NCI-H146 treated with DMSO at 0.1 percent for 48 hours (cell line): ENCODE data around the gene DCP2.

Experiments
- DNase-seq: peaks from one replicate; lab custom pipeline; 2025; ENCODE audit not compliant: unreplicated experiment; lab: John Stamatoyannopoulos, UW

Gene DCP2

DNA sequence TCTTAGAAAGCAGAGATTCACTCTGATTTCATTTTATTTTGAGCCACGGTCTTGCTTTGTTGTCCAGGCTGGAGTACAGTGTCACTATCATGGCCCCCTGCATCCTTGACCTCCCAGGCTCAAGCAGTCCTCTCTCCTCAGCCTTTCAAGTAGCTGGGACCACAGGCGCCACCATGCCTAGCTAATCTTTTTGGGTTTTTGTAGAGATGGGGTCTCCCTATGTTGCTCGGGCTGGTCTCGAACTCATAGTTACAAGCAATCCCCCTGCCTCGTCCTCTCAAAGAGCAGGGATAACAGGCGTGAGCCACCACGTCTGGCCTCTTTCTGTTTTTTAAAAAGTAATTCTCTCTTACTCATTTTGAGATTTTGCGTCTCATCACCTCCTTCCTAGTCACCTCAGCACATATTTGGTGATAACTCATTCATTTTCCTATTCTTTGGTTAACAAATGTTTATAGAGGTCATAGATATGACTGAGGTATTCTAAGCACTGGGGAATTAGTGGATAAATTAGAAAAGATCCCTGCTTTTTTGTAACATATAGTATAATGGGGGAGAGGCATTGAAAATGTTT lies 10.8 kb upstream of the DCP2 start:
- no peak for DNase-seq

DNA sequence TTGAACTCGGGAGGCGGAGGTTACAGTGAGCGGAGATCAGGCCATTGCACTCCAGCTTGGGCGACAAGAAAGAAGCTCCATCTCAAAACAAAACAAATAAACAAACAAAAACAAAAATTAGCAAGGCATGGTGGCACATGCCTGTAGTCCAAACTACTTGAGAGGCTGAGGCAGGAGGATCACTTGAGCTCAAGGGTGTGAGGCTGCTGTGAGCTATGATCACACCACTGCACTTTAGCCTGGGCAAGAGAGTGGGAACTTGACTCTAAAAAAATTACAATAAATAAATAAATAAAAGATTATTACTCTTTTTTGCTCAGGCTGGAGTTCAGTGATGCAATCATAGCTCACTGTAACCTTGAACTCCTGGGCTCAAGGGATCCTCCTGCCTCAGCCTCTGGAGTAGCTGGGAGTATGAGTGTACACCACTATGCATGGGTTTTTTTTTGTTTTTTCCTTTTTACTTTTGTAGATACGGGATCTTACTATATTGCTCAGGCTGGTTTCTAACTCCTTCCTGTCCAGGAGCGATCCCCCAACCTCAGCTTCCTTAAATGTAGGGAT lies 9.0 kb upstream of the DCP2 start:
- no peak for DNase-seq

DNA sequence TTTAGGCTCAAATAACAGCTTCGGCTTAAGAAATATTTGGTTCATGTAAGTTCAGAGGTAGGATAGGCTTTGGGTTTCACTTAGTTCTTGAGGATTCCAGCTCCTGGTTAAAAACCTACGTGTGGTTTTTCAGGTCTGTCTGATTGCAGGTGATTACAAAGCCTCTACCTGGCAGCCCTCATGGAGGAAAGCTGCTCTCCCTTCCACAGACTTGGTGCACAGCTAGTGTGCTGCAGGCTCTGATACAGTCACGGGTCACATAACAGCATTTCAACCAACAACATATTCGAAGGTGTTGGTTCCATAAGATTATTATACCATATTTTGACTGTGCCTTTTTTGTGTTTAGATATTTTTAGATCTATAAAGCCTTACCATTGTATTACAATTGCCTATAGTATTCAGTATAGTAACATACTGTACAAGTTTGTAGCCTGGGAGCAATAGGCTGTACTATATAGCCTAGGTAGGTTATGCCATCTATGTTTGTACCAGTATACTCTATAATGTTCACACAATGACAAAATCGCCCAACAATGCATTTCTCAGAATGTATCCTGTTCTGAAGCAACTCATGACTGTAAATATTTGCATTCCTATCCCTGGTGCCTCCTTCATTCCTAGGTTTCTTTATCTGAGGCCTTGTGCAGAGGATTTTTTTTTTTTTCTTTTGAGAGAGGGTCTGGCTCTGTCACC lies 8.0 kb upstream of the DCP2 start:
- no peak for DNase-seq

DNA sequence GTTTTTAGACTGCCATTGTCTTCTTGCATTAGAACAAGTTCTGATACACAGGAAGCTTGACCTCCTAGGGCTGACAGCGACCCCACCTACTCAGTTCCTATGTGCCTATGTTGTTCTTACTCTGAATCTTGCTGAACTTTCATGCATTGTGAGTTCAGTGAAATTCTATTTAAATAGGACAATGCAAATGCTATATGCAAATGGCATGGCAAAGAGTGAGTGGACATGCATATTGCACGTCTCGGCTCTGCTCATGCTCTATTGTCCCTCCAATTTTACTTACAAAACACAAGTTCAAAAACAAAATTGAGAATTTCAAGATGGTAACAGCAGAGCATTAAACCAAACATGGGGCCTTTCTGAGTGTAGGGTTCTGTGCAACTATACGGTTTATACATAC lies 5.3 kb upstream of the DCP2 start:
- no peak for DNase-seq

DNA sequence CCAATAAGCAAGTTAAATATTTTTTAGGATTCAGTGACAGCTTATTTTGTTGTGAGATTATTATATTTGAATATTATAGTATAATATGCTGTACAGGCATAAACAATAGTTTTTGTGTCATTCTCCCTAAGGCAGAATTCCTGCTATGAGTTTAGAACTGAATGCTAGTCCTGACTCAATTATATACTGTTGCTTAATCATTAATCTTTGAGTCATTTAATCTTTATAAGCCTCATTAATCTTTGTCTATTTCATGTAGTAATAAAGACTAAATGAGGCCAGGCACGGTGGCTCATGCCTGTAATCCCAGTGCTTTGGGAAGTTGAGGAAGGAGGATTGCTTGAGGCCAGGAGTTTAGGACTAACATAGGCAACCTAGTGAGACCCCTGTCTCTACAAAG lies 3.6 kb upstream of the DCP2 start:
- DNase-seq, result no peak

DNA sequence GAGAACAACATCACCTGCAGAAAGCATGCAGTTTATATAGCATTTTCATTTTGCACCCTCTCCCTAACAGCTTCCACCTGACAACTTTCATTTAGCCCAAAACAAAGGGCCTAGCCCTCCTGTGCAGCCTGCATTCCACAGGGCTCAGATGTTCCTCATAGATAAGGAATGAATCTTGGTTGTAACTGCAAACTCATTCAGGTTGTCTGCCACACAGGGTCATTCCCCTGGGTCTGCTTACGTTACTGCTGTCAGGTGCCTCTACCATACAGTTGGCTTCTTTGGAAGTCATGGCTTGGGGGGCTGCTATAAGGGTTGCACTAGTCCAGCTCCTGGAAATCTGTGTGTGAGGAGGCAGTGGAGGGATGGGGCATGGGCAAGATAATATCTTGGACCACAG lies 2.7 kb upstream of the DCP2 start:
- no peak for DNase-seq

DNA sequence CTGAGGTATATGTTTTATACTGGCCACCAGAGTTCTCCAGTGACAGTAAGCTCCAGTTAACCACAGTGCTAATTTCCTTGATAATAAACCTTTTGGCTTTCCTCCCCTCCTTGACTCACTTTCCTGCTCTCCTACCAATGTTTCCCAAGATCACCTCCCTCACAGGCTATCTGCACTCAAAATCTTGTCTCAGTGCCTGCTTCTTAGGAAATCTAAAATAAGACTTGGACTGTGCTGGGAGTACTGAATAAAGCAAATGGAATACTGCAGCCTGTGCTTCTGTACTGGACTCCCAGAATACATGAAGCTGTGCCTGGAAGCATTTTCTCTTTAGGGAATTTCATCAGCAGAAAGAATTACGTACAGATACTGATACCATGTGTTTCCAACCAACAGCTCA lies 1.7 kb upstream of the DCP2 start:
- no peak for DNase-seq

DNA sequence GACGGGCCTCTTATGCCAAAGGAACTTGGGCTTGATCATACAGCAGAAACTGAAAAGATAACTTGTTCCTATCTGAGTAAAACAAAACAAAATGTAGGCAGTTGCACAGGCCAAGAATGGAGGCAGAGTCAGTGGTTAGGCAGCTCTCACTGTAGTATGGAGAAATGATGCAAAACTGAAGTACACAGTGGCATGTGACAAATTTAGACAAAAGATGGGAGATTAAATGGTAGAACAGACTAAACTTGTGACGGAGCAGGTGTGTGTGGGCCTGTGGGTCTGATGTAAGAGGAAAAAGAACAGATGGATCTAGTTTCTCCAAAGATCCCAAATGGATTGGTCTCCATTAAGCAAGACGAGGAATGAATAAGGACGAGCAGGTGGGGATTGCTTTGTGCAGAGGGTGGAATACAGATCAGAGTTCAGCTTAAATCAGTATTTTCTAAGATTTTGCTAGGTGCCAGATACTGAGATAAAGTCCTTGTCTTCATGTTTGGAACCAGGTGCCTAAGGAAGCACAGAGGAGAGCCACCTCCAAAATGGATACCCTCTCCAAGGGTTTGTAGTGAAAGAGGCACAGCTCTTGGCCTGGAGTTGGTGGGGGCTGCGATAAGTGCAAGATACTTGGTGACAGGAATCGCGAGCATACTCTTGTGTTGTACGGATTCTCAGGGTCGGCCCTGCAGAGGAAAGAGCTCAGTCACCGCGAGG lies 722 bp upstream of the DCP2 start:
- DNase-seq, result no peak

DNA sequence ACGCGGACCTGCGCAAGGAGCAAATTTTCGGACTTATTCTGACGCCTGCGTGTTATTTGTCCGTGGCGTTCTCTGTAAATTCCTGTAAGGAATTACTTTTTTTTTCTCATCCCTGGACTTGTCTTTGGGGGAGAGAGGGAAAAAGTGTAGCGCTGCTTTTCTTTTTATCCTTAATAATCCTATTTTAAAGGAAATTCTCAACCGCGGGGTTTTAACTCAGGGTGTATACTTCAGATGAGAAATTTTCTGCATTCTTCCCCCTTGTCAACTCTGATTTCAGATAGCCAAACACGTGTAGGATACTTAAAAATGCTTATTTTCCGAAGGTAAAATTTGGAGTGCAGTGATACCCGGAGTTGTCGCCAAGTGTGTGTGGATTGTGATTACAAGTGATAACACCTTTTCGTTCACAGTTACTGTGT lies 853 bp downstream of the DCP2 start:
- DNase-seq, result peak; percentile 26

DNA sequence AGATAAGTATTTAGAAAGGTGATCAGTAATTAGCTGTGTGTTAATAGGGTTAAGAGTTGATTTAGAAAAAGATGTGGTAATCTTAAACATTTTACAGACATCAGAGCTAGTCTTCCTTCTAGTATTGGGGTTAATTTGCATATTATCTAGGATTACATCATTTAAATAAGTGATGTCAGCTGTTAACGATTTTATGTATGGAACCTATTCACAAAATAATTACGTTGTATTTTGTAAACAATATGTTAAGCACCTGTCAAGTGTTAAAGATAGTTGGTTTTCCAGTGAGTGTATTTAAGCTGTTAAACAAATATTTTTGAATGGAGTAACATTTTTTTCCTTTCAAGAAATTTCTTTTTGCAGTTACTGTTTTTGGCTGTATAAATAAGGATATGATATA lies 2.2 kb downstream of the DCP2 start:
- DNase-seq, result peak; percentile 45

DNA sequence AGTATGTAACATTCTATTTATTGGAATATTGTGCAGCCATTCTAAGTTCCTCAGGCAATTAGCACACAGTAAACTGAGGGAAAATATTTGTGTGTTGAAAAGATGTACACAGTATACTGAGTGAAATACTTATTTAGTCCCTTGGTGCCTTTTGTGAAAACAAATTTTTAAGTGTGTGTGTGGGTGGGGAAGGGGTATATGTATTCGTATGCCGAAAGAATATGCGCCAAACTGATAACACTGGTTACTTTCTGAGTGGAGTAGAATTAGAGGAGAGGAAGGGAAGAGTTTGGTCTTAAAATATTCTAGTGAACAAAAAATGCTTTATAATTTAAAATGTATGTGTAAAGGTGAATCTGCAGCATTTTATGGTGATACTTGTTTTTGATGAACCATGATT lies 3.1 kb downstream of the DCP2 start:
- no peak for DNase-seq

DNA sequence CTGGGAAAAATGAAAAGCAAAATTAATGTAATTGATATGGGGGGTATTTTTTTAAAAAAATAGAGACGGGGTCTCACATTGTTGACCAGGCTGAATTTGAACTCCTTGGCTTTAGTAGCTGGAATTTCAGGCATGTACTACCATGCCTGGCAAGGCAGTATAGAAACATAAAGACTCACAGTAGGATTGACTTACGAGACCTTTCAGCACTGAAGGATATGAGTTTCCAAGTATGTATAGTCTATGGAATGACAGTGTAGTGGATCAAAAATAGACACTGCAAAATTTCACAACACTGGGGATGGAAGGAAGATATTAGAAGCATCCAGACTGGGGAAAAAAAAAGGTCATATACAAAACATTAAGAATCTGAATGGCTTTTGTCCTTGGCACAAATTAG lies 6.8 kb downstream of the DCP2 start:
- DNase-seq, result no peak

DNA sequence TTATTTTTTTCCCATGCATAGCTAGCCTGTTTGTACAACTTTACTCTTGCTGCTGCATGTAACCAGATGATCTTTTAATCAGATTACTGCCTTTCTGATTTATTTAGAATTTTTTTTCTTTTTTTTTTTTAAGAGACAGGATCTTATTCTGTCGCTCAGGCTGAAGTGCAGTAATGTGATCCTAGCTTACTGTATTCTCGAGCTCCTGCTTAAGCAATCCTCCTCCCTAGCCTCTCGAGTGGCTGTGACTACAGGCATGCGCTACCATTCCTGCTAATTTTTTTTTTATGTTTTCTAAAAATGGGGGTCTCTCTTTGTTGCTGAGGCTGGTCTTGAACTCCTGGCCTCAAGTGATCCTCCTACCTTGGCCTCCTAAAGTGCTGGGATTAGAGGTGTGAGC lies 9.6 kb downstream of the DCP2 start:
- no peak for DNase-seq

DNA sequence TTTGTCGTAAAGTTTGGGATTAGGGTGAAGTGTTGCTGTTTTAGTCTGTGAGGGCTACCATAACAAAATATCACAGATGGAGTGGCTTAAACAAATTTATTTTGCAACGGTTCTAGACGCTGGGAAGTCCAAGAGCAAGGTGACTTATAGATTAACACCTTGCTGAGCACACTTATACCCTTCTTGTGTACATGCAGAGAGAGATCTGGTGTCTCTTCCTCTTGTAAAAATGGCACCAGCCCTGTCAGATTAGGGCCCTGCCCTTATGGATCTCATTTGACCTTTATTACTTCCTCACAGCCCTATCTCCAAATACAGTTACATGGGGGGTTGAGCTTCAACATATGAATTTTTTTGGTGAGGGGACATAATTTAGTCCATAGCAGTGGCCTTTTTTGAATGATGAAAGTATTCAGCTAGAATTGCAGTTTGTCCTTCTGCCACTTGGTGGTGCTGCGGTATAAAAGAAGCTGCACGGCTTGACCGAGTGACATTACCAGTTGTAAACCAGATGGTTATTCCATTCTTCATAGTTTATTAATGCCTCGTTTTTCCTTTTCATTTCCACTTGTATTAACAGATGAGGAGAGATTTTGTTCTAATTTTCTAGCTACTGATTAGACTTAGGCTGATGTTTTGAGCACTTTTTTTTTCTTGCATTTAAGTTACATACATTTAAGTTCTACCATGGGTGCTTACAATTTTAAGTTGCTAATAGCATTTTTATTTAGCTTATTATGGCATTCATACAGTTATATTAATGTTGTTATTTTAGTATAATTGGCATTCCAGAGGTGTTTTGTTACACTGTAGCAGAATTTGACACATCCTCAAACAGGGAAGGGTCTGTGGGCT lies 19.4 kb downstream of the DCP2 start:
- peak; percentile 47 for DNase-seq

DNA sequence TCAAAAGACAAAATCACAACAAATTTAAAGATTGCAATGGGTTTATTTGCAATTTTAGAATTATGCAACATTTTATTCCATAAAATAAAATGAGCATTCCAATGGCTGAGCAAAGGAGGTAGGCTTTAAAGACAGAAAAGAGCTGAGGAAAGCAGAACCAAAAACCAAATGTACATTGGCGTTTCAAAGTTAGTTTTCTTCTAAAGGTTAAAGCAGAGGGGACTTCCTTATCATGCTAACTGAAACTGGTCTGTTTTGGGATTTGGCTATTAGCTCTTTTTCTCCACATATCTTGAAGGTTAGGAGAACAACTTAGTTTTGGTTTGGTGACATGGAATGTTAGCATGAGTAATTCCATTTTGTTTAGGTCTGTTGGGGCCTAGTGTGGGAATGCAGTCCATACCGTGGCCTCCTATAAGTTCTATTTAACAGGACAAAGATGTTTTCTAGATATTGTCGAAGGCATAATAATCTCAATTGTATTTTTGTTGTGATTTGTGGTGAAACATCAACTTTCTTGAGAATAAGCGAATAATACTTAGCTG lies 20.3 kb downstream of the DCP2 start:
- no peak for DNase-seq

DNA sequence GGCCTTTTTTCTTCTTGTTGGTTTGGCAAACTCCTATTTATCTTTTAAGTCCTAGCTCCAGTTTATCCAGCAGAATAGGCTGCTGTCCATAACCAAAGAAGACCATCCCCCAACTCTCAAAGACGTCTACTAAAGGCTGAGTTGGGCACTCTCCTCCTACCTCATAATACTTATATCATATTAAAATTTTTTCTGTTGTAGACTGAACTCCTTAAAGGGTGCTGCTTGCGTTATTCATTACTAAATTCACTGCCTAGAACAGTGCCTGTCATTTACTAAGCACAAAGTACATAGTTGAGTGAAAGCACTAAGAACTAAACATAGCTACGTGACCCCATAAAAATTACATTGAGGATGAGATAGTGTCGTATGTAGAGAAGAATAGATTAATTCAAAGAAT lies 21.7 kb downstream of the DCP2 start:
- no peak for DNase-seq

DNA sequence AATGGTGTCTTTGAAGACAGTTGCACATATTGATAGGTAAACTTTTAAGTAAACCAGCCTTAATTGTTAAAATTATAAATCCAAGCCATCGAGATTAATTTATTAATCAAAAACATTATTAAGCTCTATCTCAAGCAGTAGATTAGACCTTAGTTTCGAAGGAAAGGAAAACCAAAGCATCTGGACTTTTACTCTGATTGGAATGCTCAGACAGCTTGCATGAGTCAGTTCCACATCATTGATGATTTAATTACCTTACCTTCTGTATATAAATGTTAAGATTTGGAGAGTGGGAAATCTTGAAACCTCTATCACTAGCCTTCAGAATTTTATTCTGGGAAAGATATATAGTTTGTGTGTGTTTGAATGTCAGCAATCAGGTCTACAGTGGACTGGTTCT lies 23.9 kb downstream of the DCP2 start:
- DNase-seq, result no peak

DNA sequence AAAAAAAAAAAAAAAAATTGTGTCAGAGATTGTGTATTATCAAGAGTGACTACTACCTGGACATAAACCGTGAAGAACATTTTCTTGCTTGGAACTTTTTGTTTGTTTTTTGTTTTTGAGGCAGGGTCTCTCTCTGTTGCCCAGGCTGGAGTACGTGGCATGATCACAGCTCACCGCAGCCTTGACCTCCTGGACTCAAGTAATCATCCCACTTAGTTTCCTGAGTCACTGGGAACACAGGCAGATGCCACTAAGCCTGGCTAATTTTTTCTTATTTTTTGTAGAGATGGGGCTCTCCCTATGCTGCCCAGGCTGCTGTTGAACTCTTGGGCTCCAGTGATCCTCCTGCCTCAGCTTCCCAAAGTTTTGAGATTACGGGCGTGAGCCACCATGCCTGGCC lies 25.8 kb downstream of the DCP2 start:
- no peak for DNase-seq

DNA sequence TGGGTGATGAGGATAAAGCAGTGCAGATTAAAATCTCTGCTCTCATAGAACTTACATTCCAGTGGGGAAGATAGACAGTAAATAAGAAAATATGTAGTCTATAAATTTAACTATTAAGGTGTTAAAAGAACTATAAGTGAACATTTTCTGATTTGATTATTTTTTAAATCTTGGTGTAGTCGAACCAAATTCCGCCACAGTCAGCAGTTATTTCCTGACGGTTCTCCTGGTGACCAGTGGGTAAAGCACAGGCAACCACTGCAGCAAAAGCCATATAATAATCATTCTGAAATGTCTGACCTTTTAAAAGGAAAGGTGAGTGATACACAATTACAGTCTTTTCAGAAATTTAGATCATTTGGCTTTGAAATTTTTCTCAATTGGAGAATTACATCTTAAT lies 27.2 kb downstream of the DCP2 start:
- DNase-seq, result no peak

DNA sequence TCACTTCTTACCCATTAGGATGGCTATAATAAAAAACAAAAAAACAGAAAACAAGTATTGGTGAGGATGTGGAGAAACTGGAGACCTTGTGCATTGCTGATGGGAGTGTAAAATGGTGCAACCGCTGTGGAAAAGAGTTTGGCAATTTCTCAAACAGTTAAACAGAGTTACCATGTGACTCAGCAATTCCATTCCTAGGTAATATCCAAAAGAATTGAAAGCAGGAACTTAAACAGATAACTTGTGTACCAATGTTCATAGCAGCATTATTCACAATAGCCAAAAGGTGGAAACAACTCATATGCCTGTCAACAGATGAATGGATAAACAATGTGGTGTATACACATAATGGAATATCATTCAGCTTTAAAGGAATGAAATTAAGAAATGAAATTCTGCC lies 28.9 kb downstream of the DCP2 start:
- no peak for DNase-seq
